Nephron progenitor cell (in vitro differentiated cells): ENCODE data around the gene PNKP.

Experiments used
- DNase-seq: peaks from one replicate; pipeline ENCODE4 v3.0.0; 2021
- H3K27ac Mint-ChIP-seq: 2 replicates; pipeline ENCODE4 v1.8.0; 2021; ENCODE audit warnings: mild to moderate bottlenecking, moderate library complexity, mixed read lengths
- H3K27me3 Mint-ChIP-seq: 2 replicates; pipeline ENCODE4 v1.8.0; 2021; ENCODE audit warnings: mild to moderate bottlenecking, low read depth, mixed read lengths; ENCODE audit not compliant: poor library complexity
- H3K36me3 Mint-ChIP-seq: 2 replicates; pipeline ENCODE4 v1.8.0; 2021; ENCODE audit warnings: low read depth, mixed read lengths
- H3K4me1 Mint-ChIP-seq: 2 replicates; pipeline ENCODE4 v1.8.0; 2021; ENCODE audit warnings: mixed read lengths
- H3K4me3 Mint-ChIP-seq: 2 replicates; pipeline ENCODE4 v1.8.0; 2021; ENCODE audit warnings: mild to moderate bottlenecking, moderate library complexity, mixed read lengths
- H3K9me3 Mint-ChIP-seq: 2 replicates; pipeline ENCODE4 v1.8.0; 2021; ENCODE audit warnings: mild to moderate bottlenecking, moderate library complexity, mixed read lengths
- CTCF ChIP-seq: fragments of 200-600 bp; sonication (generic); IDR thresholded peaks from 2 replicates; pipeline ENCODE4 v1.5.0; 2021; ENCODE audit warnings: antibody characterized with exemption

The PNKP gene

GRCh38 chr19:49896863-49897621, 29.7 kb upstream of the PNKP start, which contains the start of gene IL4I1:
IL4I1 (minus strand) TSS chr19:49896887; CDS start chr19:49896160, 727 bp downstream.
- H3K27ac Mint-ChIP-seq: peak within 1 kb of the TSS; percentile 91

GRCh38 chr19:49895566-49896297, 28.4 kb upstream of the PNKP start:
- Mint-ChIP-seq H3K36me3 (no peaks in the 10 kb centered on the region), H3K4me1 (peaks cover 47% of the 10 kb centered on the region), H3K27me3 (peaks cover 17% of the 10 kb centered on the region), H3K4me3 (no peak overlapping the region), H3K9me3 (no peaks in the 10 kb centered on the region), H3K27ac (peak overlapping the region; percentile 72)
- no peak for DNase-seq
- no peak for TF ChIP-seq CTCF

More at GRCh38 chr19:49896863-49897621, 29.7 kb upstream of the PNKP start, which contains the start of gene IL4I1:
- Mint-ChIP-seq H3K4me3 (peak within 1 kb of the TSS; percentile 61), H3K36me3 (no peaks in the 10 kb centered on the region), H3K9me3 (no peaks in the 10 kb centered on the region), H3K4me1 (peaks cover 35% of the 10 kb centered on the region), H3K27me3 (peaks cover 13% of the 10 kb centered on the region)
- TF ChIP-seq CTCF: no peak
- no peak for DNase-seq

GRCh38 chr19:49894879-49895565, 27.6 kb upstream of the PNKP start:
- H3K9me3 Mint-ChIP-seq: no peaks in the 10 kb centered on the region
- H3K4me1 Mint-ChIP-seq: peaks cover 48% of the 10 kb centered on the region
- no peak for DNase-seq
- H3K4me3 Mint-ChIP-seq: no peak overlapping the region
- H3K36me3 Mint-ChIP-seq: no peaks in the 10 kb centered on the region
- TF ChIP-seq CTCF: no peak
- no peak overlapping the region for H3K27ac Mint-ChIP-seq
- H3K27me3 Mint-ChIP-seq: peaks cover 22% of the 10 kb centered on the region

- Mint-ChIP-seq H3K4me3 (no peak overlapping the region), H3K27me3 (peaks cover 31% of the 10 kb centered on the region), H3K4me1 (peaks cover 48% of the 10 kb centered on the region), H3K27ac (no peak overlapping the region), H3K36me3 (peaks cover 3% of the 10 kb centered on the region), H3K9me3 (no peaks in the 10 kb centered on the region)
- no peak for TF ChIP-seq CTCF
- DNase-seq: no peak
These were observed 26.8 kb upstream of the PNKP start for GRCh38 chr19:49894011-49894664.

GRCh38 chr19:49892716-49893115, 25.3 kb upstream of the PNKP start:
- Mint-ChIP-seq H3K27me3 (peaks cover 31% of the 10 kb centered on the region), H3K4me3 (no peak overlapping the region), H3K36me3 (peaks cover 11% of the 10 kb centered on the region), H3K27ac (no peak overlapping the region), H3K9me3 (no peaks in the 10 kb centered on the region), H3K4me1 (peaks cover 45% of the 10 kb centered on the region)
- no peak for TF ChIP-seq CTCF
- no peak for DNase-seq
